SK-N-SH treated with all-trans-retinoic acid at 6 μM for 48 hours (cell line): ENCODE measurements around the gene PTPDC1.

Experiments
- ATAC-seq: fragments of 200-7000 bp; cut with Tn5 transposase; 3 replicates; pipeline ENCODE4 v1.9.1; 2020; ENCODE audit warnings: mild to moderate bottlenecking, moderate library complexity
- ARNTL ChIP-seq: fragments of 450-650 bp; formaldehyde crosslinking; IDR thresholded peaks from 2 replicates; pipeline ENCODE4 v1.5.0; 2020; ENCODE audit warnings: low read depth, mild to moderate bottlenecking, moderate library complexity, borderline replicate concordance
- CSDC2 ChIP-seq: fragments of 250-450 bp; sonication (Bioruptor Pico); IDR thresholded peaks from 2 replicates; pipeline ENCODE4 v1.5.0; 2020; ENCODE audit warnings: mild to moderate bottlenecking, moderate library complexity
- CSRNP3 ChIP-seq: fragments of 250-450 bp; sonication (Bioruptor Pico); IDR thresholded peaks from 2 replicates; pipeline ENCODE4 v1.5.1; 2021; ENCODE audit warnings: mild to moderate bottlenecking, moderate library complexity
- ESRRG ChIP-seq: fragments of 250-450 bp; sonication (Bioruptor Pico); IDR thresholded peaks from 2 replicates; pipeline ENCODE4 v1.6.1; 2021; ENCODE audit warnings: mild to moderate bottlenecking
- ISL1 ChIP-seq: fragments of 250-450 bp; sonication (Bioruptor Pico); IDR thresholded peaks from 2 replicates; pipeline ENCODE4 v2.1.2; 2022; ENCODE audit warnings: mild to moderate bottlenecking, moderate library complexity
- OSR1 ChIP-seq: fragments of 250-450 bp; sonication (Bioruptor Pico); IDR thresholded peaks from 2 replicates; pipeline ENCODE4 v1.8.0; 2022; ENCODE audit warnings: moderate library complexity, mild to moderate bottlenecking, inconsistent platforms
- RARB ChIP-seq: fragments of 250-450 bp; sonication (Bioruptor Pico); IDR thresholded peaks from 2 replicates; pipeline ENCODE4 v1.8.0; 2021; ENCODE audit warnings: mild to moderate bottlenecking, moderate library complexity
- SNAI2 ChIP-seq: fragments of 250-450 bp; sonication (Bioruptor Pico); IDR thresholded peaks from 2 replicates; pipeline ENCODE4 v1.5.0; 2020; ENCODE audit warnings: mild to moderate bottlenecking, moderate library complexity
- TCF4 ChIP-seq: fragments of 250-450 bp; sonication (Bioruptor Pico); IDR thresholded peaks from 2 replicates; pipeline ENCODE4 v1.8.0; 2021; ENCODE audit warnings: mild to moderate bottlenecking, moderate library complexity, borderline replicate concordance
- TOX ChIP-seq: fragments of 250-450 bp; sonication (Bioruptor Pico); IDR thresholded peaks from 2 replicates; pipeline ENCODE4 v1.8.0; 2021; ENCODE audit warnings: mild to moderate bottlenecking, moderate library complexity, borderline replicate concordance
- TSHZ2 ChIP-seq: fragments of 250-450 bp; sonication (Bioruptor Pico); IDR thresholded peaks from 2 replicates; pipeline ENCODE4 v1.5.0; 2020; ENCODE audit warnings: mild to moderate bottlenecking, moderate library complexity
- ZC3H10 ChIP-seq: fragments of 250-450 bp; sonication (Bioruptor Pico); IDR thresholded peaks from 2 replicates; pipeline ENCODE4 v1.5.1; 2021; ENCODE audit warnings: mild to moderate bottlenecking, moderate library complexity
- ZFP3 ChIP-seq: fragments of 250-450 bp; sonication (Bioruptor Pico); IDR thresholded peaks from 2 replicates; pipeline ENCODE4 v1.5.0; 2020; ENCODE audit warnings: mild to moderate bottlenecking, moderate library complexity
- ZFP30 ChIP-seq: fragments of 450-650 bp; formaldehyde crosslinking; IDR thresholded peaks from 2 replicates; pipeline ENCODE4 v1.5.0; 2022; ENCODE audit warnings: mild to moderate bottlenecking, moderate library complexity
- ZNF565 ChIP-seq: fragments of 450-650 bp; formaldehyde crosslinking; conservative IDR thresholded peaks from 2 replicates; pipeline ENCODE4 v1.5.0; 2020; ENCODE audit warnings: low read depth, mild to moderate bottlenecking, moderate library complexity
- ZNF70 ChIP-seq: fragments of 450-650 bp; formaldehyde crosslinking; IDR thresholded peaks from 2 replicates; pipeline ENCODE4 v1.5.0; 2020; ENCODE audit warnings: mild to moderate bottlenecking, moderate library complexity
- ZNF8 ChIP-seq: fragments of 450-650 bp; formaldehyde crosslinking; IDR thresholded peaks from 2 replicates; pipeline ENCODE4 v1.5.0; 2020; ENCODE audit warnings: mild to moderate bottlenecking, moderate library complexity
- TF ChIP-seq, protein P1 (sequence below): fragments of 250-450 bp; sonication (Bioruptor Pico); IDR thresholded peaks from 2 replicates; pipeline ENCODE4 v1.8.0; 2020; ENCODE audit warnings: mild to moderate bottlenecking, moderate library complexity, borderline replicate concordance
- TF ChIP-seq, protein P2 (sequence below): fragments of 250-450 bp; sonication (Bioruptor Pico); IDR thresholded peaks from 2 replicates; pipeline ENCODE4 v1.8.0; 2021; ENCODE audit warnings: low read depth, mild to moderate bottlenecking, moderate library complexity, borderline replicate concordance
- TF ChIP-seq, protein P3 (sequence below): fragments of 250-450 bp; sonication (Bioruptor Pico); IDR thresholded peaks from 2 replicates; pipeline ENCODE4 v1.5.1; 2020; ENCODE audit warnings: low read depth, mild to moderate bottlenecking, moderate library complexity

Gene PTPDC1

GRCh38 chr9:94082553-94082952, 1.7 kb upstream of the PTPDC1 start:
- TF ChIP-seq ZFP3 (CRISPR knock-in tag) (no peak), CSRNP3 (CRISPR knock-in tag) (no peak), ZC3H10 (no peak), ZFP30 (CRISPR knock-in tag) (no peak), ISL1 (CRISPR knock-in tag) (no peak)
- TF ChIP-seq, protein P1, sequence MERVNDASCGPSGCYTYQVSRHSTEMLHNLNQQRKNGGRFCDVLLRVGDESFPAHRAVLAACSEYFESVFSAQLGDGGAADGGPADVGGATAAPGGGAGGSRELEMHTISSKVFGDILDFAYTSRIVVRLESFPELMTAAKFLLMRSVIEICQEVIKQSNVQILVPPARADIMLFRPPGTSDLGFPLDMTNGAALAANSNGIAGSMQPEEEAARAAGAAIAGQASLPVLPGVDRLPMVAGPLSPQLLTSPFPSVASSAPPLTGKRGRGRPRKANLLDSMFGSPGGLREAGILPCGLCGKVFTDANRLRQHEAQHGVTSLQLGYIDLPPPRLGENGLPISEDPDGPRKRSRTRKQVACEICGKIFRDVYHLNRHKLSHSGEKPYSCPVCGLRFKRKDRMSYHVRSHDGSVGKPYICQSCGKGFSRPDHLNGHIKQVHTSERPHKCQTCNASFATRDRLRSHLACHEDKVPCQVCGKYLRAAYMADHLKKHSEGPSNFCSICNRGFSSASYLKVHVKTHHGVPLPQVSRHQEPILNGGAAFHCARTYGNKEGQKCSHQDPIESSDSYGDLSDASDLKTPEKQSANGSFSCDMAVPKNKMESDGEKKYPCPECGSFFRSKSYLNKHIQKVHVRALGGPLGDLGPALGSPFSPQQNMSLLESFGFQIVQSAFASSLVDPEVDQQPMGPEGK (CRISPR knock-in tag), result no peak
- TF ChIP-seq, protein P2, sequence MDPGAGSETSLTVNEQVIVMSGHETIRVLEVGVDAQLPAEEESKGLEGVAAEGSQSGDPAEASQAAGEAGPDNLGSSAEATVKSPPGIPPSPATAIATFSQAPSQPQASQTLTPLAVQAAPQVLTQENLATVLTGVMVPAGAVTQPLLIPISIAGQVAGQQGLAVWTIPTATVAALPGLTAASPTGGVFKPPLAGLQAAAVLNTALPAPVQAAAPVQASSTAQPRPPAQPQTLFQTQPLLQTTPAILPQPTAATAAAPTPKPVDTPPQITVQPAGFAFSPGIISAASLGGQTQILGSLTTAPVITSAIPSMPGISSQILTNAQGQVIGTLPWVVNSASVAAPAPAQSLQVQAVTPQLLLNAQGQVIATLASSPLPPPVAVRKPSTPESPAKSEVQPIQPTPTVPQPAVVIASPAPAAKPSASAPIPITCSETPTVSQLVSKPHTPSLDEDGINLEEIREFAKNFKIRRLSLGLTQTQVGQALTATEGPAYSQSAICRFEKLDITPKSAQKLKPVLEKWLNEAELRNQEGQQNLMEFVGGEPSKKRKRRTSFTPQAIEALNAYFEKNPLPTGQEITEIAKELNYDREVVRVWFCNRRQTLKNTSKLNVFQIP (CRISPR knock-in tag), result no peak
- TF ChIP-seq, protein P3, sequence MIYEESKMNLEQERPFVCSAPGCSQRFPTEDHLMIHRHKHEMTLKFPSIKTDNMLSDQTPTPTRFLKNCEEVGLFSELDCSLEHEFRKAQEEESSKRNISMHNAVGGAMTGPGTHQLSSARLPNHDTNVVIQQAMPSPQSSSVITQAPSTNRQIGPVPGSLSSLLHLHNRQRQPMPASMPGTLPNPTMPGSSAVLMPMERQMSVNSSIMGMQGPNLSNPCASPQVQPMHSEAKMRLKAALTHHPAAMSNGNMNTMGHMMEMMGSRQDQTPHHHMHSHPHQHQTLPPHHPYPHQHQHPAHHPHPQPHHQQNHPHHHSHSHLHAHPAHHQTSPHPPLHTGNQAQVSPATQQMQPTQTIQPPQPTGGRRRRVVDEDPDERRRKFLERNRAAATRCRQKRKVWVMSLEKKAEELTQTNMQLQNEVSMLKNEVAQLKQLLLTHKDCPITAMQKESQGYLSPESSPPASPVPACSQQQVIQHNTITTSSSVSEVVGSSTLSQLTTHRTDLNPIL (CRISPR knock-in tag), result no peak
- ATAC-seq, result no peak

DNA sequence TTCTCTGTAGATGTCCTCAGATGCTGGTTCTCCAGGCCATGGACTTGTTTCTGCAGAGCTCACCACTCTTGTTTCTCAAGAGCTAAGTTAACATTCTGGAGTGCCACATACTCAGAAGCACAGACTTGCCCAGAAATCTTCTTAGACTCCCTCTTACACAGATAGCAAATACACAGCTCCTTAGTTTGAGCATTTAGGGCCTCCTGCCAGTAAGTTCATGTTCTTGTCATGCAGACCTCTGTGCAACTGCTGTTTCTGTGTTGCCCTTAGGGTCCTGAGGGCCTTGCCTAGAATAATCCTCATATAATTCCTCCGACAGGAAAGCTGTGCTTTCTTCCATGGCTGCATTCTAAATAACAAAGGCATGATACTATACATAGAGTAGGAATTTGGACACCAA, 1.3 kb upstream of the PTPDC1 start:
- TF ChIP-seq OSR1, result no peak
- TF ChIP-seq ZNF8 (CRISPR knock-in tag), result no peak
- no peak for TF ChIP-seq ZC3H10
- no peak for TF ChIP-seq TCF4 (CRISPR knock-in tag)
- no peak for TF ChIP-seq TOX (CRISPR knock-in tag)
- TF ChIP-seq ZFP3 (CRISPR knock-in tag), result no peak
- TF ChIP-seq, protein P3 (CRISPR knock-in tag), result no peak
- no peak for TF ChIP-seq ESRRG (CRISPR knock-in tag)
- no peak for TF ChIP-seq CSRNP3 (CRISPR knock-in tag)
- TF ChIP-seq TSHZ2 (CRISPR knock-in tag), result no peak
- TF ChIP-seq SNAI2 (CRISPR knock-in tag), result no peak
- TF ChIP-seq ZNF565, result no peak
- TF ChIP-seq ARNTL, result no peak
- TF ChIP-seq CSDC2 (CRISPR knock-in tag), result no peak
- TF ChIP-seq, protein P1 (CRISPR knock-in tag), result no peak
- TF ChIP-seq ISL1 (CRISPR knock-in tag), result no peak
- no peak for TF ChIP-seq ZFP30 (CRISPR knock-in tag)
- TF ChIP-seq ZNF70 (CRISPR knock-in tag), result no peak
- no peak for TF ChIP-seq RARB (CRISPR knock-in tag)
- TF ChIP-seq, protein P2 (CRISPR knock-in tag), result no peak
- no peak for ATAC-seq
